Loucy (cell line): ENCODE measurements around the gene SGK1.

Experiments used
- CTCF ChIP-seq: fragments of 200-600 bp; sonication (generic); conservative IDR thresholded peaks from 2 replicates; pipeline ENCODE4 v1.5.1; 2014; ENCODE audit warnings: mild to moderate bottlenecking, antibody characterized with exemption, low read length
- EZH2phosphoT487 ChIP-seq: fragments of 200-600 bp; IDR thresholded peaks from 2 replicates; pipeline ENCODE4 v1.6.1; 2018; ENCODE audit warnings: antibody characterized with exemption, mild to moderate bottlenecking, moderate library complexity, borderline replicate concordance

GRCh38 chr6:134347885-134348805, 30.2 kb upstream of the SGK1 start:
- TF ChIP-seq CTCF (no peak), EZH2phosphoT487 (no peak)
